Measurements from ENCODE around the gene HSPH1.

HSPH1 gene

DNA sequence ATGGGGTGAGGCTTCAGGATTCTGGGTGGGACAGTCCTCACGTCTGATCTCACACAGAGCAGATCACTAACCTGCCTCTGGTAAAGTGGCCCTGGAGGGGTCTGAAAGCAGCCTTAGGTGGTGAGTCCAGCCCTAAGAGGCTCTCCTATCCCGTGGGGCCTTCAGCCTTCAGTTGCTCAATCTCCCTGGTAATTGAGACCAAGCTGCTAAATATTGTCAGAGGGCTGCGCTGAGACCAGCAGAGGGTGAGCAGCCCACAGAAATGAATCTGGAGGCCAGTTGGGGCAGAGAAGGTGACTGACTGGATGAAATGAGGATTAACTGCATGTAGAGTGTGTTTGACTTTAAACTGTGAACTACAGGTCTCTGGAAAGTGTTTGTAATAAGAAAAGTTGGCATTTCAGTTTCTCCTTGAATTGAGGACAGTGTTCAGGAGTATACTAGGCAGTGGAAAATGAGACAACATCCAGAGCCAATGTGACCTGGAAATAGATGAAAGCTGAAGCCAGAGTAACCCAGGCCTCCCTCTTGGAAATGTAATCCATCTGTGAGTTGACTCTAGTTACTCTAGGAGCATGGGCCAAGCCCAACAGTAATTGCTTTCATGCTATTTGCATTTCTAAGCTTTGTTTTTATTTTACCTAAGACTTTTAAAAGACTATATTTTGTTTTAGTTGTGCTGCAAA is 14.3 kb upstream of the HSPH1 start:
- TF ChIP-seq ZFX (IDR thresholded peaks at IDR 0.05): no peak
- H3K27ac ChIP-seq: no peak overlapping the region

DNA sequence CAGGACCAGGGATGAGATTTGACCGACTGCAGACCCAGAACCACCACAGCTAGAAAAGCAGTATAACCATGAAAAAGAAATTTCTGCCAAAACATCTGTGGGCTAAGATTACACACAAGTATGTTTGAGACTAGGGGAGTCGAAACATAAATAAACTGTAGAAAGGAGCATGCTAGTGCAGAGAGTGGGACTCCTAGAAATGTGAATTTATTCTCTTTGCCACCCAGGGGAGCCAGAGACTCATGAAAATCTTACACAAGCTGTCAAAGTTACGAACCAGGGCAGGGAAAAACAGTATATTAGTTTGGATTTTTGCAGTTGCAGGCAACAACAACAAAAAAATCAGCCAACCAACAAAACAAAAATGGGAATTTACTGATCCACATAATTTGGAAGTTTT is 12.3 kb upstream of the HSPH1 start:
- TF ChIP-seq, protein P1, sequence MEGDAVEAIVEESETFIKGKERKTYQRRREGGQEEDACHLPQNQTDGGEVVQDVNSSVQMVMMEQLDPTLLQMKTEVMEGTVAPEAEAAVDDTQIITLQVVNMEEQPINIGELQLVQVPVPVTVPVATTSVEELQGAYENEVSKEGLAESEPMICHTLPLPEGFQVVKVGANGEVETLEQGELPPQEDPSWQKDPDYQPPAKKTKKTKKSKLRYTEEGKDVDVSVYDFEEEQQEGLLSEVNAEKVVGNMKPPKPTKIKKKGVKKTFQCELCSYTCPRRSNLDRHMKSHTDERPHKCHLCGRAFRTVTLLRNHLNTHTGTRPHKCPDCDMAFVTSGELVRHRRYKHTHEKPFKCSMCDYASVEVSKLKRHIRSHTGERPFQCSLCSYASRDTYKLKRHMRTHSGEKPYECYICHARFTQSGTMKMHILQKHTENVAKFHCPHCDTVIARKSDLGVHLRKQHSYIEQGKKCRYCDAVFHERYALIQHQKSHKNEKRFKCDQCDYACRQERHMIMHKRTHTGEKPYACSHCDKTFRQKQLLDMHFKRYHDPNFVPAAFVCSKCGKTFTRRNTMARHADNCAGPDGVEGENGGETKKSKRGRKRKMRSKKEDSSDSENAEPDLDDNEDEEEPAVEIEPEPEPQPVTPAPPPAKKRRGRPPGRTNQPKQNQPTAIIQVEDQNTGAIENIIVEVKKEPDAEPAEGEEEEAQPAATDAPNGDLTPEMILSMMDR (conservative IDR thresholded peaks at IDR 0.05): no peak
- no peak for TF ChIP-seq ZFX (IDR thresholded peaks at IDR 0.05)
- no peak overlapping the region for H3K27ac ChIP-seq

DNA sequence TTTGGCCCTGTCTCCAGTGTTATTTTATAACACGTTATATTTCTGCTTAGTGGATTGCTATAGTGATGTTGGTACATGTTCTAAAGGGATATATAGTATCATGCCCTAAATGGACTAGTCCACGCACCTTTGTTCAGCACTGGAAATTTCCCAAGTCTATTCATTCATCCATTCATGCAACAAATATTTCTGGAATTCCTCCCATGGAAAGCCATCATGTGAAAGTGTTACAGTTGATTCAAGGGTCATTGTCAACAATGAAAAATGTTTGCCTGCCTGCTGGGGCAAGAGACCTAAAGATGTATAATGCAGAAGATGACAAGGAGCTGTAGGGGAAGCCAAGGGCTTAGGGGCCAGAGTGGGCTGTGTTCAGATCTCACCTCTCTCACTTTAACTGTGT is 10.8 kb upstream of the HSPH1 start:
- no peak for TF ChIP-seq ZFX (IDR thresholded peaks at IDR 0.05)
- TF ChIP-seq, protein P1 (conservative IDR thresholded peaks at IDR 0.05): no peak
- no peak overlapping the region for H3K27ac ChIP-seq

DNA sequence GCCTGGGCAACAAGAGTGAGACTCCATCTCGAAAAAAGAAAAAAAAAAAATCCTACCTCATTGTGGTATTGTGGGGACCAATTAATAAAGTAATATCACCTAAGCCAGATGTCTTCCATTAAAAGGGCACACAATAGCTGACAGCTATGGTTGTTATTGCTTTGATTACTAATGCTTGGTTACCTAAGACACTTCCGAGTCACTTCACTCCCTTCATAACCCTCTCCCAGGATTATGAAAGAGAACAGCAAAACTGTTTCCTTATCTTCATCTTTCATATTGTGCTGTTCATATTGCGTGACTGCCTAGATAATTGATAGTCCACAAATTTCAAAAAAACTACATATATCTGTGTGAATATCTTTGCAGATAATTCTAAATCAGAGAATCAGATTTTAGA is 10.3 kb upstream of the HSPH1 start:
- no peak overlapping the region for H3K27ac ChIP-seq
- TF ChIP-seq ZFX (IDR thresholded peaks at IDR 0.05): no peak
- TF ChIP-seq, protein P1 (conservative IDR thresholded peaks at IDR 0.05): no peak

DNA sequence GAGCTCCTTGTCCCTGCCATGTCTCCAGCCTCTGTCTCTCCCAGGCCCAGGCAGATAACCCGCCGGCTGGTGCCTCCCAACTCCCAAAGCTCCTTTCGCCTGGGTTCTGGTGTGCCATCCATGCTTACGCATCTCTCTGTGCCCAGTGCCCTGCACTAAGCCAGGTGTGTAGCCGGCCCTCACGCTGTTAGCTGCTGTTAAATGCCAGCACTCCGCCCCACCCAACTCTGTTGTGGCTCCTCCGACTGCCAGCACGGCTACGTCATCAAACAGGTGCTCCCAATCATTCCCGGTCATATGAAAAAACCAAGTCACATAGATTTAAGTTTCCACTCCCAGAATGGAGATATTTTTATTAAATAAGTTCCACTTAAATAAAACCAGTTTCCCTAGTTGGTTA is 7.0 kb upstream of the HSPH1 start:
- H3K27ac ChIP-seq: no peak overlapping the region
- TF ChIP-seq, protein P1 (conservative IDR thresholded peaks at IDR 0.05): no peak
- no peak for TF ChIP-seq ZFX (IDR thresholded peaks at IDR 0.05)

DNA sequence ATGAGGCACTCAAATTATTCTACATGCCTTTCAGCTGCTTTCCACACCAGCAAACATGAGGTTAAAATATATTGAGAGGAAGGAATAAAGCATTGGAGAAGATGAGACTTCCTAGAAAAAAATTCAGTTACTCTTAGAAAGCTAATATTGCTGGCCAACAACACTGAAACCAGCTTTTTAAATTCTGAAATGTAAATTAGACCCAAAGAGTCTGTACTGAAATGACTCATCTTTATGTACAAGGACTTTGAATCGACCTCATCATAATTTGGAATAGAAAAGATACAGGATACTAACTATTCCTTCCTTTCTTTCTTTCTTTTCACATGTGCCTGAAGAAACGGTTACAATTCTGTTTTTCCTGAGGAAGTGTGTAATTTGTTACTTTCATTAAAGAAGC is 6.5 kb upstream of the HSPH1 start:
- H3K27ac ChIP-seq: no peak overlapping the region
- TF ChIP-seq ZFX (IDR thresholded peaks at IDR 0.05): no peak
- TF ChIP-seq, protein P1 (conservative IDR thresholded peaks at IDR 0.05): no peak

DNA sequence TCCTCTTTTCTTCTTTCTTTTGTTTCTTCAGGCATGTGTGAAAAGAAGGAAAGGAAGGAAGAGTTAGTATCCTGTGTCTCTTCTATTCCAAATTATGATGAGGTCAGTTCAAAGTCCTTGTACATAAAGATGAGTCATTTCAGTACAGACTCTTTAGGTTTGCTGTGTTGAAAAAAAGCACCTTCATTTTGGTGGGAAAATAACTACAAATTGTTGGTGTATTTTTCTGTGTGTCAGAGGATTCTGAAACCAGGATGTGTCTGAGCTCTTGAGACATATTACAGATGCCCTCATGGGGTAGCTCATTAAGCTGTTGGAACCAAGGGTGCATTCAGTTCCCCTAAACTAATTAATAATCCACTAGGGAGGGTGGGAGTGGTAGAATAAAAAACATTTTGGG is 5.8 kb upstream of the HSPH1 start:
- no peak for TF ChIP-seq ZFX (IDR thresholded peaks at IDR 0.05)
- TF ChIP-seq, protein P1 (conservative IDR thresholded peaks at IDR 0.05): no peak
- no peak overlapping the region for H3K27ac ChIP-seq

DNA sequence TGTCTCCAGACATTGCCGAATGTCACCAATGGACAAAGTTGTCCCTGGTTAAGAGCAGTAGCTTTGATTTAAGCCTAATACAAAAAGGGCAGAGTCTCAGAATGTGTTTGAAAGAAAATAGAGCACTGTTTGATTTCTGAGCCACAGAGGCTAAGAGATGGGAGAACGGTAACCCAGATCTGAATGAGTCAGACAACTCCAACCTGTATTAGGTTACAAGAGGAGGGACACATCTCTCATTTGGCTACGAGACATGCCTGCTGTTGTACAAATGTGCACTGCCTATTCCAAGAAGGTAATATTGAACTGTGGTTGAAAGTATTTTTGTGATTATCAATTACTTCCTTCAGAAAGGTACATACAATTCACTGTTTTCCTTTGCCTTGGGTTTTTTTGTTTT is 4.9 kb upstream of the HSPH1 start:
- H3K27ac ChIP-seq: no peak overlapping the region
- TF ChIP-seq, protein P1 (conservative IDR thresholded peaks at IDR 0.05): no peak
- no peak for TF ChIP-seq ZFX (IDR thresholded peaks at IDR 0.05)

Measured in C4-2B (cell line).